Neuronal stem cell (in vitro differentiated cells): ENCODE measurements around the gene GINS1.

Experiments used
- DNase-seq: peaks from one replicate; pipeline ENCODE4 v3.0.0-alpha.2; 2013; ENCODE audit warnings: low spot score
- H2AFZ ChIP-seq: one replicate; pipeline ENCODE4 v1.6.1; 2013; ENCODE audit warnings: mild to moderate bottlenecking, low read length, inconsistent platforms
- H2AK5ac ChIP-seq: 2 replicates; pipeline ENCODE4 v1.6.1; 2013; ENCODE audit warnings: low read depth, mild to moderate bottlenecking, inconsistent platforms, low read length, moderate library complexity, mixed read lengths
- H2BK120ac ChIP-seq: 2 replicates; pipeline ENCODE4 v1.6.1; 2013; ENCODE audit warnings: low read depth, mild to moderate bottlenecking, inconsistent platforms, low read length, moderate library complexity, mixed read lengths
- H2BK12ac ChIP-seq: one replicate; pipeline ENCODE4 v1.6.1; 2013; ENCODE audit warnings: low read length, inconsistent platforms
- H2BK15ac ChIP-seq: 2 replicates; pipeline ENCODE4 v1.6.1; 2013; ENCODE audit warnings: mild to moderate bottlenecking, low read length, inconsistent platforms, mixed read lengths
- H2BK5ac ChIP-seq: one replicate; pipeline ENCODE4 v1.6.1; 2013; ENCODE audit warnings: inconsistent platforms, mild to moderate bottlenecking, low read length, moderate library complexity
- H3K14ac ChIP-seq: one replicate; pipeline ENCODE4 v1.6.1; 2013; ENCODE audit warnings: low read length, inconsistent platforms
- H3K18ac ChIP-seq: 2 replicates; pipeline ENCODE4 v1.6.1; 2013; ENCODE audit warnings: low read length, inconsistent platforms
- H3K23ac ChIP-seq: 2 replicates; pipeline ENCODE4 v1.6.1; 2013; ENCODE audit warnings: low read depth, mild to moderate bottlenecking, mixed read lengths, low read length, inconsistent platforms; ENCODE audit not compliant: poor library complexity
- H3K27ac ChIP-seq: replicated peaks from 3 replicates; pipeline ENCODE4 v1.5.1; 2013; ENCODE audit warnings: low read length, inconsistent platforms
- H3K27me3 ChIP-seq, 3 experiments: 2 replicates each; pipeline ENCODE4 v1.6.1; 2013; ENCODE audit warnings: low read length in 3 of 3, mild to moderate bottlenecking in 2 of 3, inconsistent platforms in 1 of 3, low read depth in 1 of 3, mixed read lengths in 1 of 3, moderate library complexity in 1 of 3; ENCODE audit not compliant: control insufficient read depth in 3 of 3, insufficient read depth in 3 of 3
- H3K36me3 ChIP-seq, 2 donors: replicated peaks in 1 of 2; 2 replicates each; pipeline ENCODE4 v1.6.1; 2013; ENCODE audit warnings: low read length in 2 of 2; ENCODE audit not compliant: control insufficient read depth in 2 of 2, insufficient read depth in 2 of 2
- H3K4ac ChIP-seq: 2 replicates; pipeline ENCODE4 v1.6.1; 2013; ENCODE audit warnings: inconsistent platforms, mild to moderate bottlenecking, low read length, moderate library complexity
- H3K4me1 ChIP-seq, 2 donors: 1 replicate in 1 of 2; 2 replicates in 1 of 2; pipeline ENCODE4 v1.6.1; 2013; ENCODE audit warnings: low read length in 2 of 2, low read depth in 1 of 2; ENCODE audit not compliant: control insufficient read depth in 2 of 2, insufficient read depth in 1 of 2
- H3K4me2 ChIP-seq: one replicate; pipeline ENCODE4 v1.6.1; 2013; ENCODE audit warnings: mild to moderate bottlenecking, low read length, inconsistent platforms; ENCODE audit not compliant: insufficient read depth, poor library complexity, severe bottlenecking
- H3K4me3 ChIP-seq, 2 donors: 2 replicates each; pipeline ENCODE4 v1.5.1; 2013; ENCODE audit warnings: low read length in 2 of 2, mild to moderate bottlenecking in 2 of 2, inconsistent platforms in 1 of 2, moderate library complexity in 1 of 2
- H3K79me1 ChIP-seq: one replicate; pipeline ENCODE4 v1.6.1; 2013; ENCODE audit warnings: low read depth, mild to moderate bottlenecking, inconsistent platforms, low read length, moderate library complexity
- H3K9ac ChIP-seq: one replicate; pipeline ENCODE4 v1.6.1; 2013; ENCODE audit warnings: mild to moderate bottlenecking, low read depth, low read length, inconsistent platforms; ENCODE audit not compliant: poor library complexity
- H3K9me3 ChIP-seq, 2 donors: replicated peaks in 1 of 2; 2 replicates each; pipeline versions ENCODE3 to v1.6.1; 2013; ENCODE audit warnings: low read length in 2 of 2, mild to moderate bottlenecking in 2 of 2, inconsistent platforms in 1 of 2, low read depth in 1 of 2, mixed read lengths in 1 of 2, moderate library complexity in 1 of 2; ENCODE audit not compliant: control insufficient read depth in 2 of 2, insufficient read depth in 1 of 2
- H4K8ac ChIP-seq: one replicate; pipeline ENCODE4 v1.6.1; 2013; ENCODE audit warnings: low read depth, mild to moderate bottlenecking, inconsistent platforms, low read length, moderate library complexity
- H4K91ac ChIP-seq: one replicate; pipeline ENCODE4 v1.6.1; 2013; ENCODE audit warnings: low read length, low read depth, mild to moderate bottlenecking, inconsistent platforms; ENCODE audit not compliant: poor library complexity
- WGBS, 2 donors: extraction: QIAGEN DNeasy Blood & Tissue Kit; methylation state at CpG; one replicate each; pipeline ENCODE4 v1.1.7; 2013; ENCODE audit warnings: missing lambda C conversion rate in 2 of 2, mixed read lengths in 1 of 2; ENCODE audit not compliant: insufficient read length in 2 of 2, insufficient replicate concordance in 1 of 2; ENCODE audit errors: extremely low coverage in 2 of 2; 5-methylcytosine and 5-hydroxymethylcytosine counted together

The GINS1 gene

DNA sequence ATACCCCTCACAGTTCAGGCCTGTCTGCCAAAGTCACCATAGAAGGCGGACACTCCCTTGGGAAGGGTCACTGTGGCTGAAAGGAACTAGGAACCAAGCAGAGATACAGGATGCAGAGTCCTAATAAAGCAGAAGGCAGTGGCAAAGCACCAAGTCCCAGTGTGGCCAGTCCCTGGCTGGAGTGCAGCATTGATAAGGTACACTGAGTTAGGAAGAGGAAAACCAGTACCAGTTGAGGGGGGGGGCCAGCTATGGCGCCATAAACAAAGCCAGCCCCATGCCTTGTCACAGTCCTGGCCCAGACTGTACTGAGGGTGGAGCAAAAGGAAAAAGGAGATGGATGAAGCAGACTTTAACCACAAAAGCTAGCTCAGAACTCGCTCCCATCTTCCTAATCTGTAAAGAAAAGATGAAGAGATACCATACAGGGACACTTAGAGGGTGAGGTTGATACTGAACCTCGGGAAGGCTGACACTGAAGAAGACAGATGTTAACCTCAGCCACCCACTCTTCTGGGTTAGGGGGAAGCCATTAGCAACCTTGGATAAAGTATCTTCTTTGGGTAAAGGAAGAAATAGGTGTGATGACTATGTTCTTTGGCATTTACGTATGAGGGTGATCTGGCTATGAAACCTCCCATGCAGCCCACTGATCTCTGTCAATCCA is 24.6 kb upstream of the GINS1 start:
- Histone ChIP-seq H2AFZ (no peak overlapping the region), H3K79me1 (peaks cover 9% of the 10 kb centered on the region), H3K4me2 (no peak overlapping the region), H2BK12ac (no peak overlapping the region), H3K27me3 (no peaks in the 10 kb centered on the region), H3K4me3 (no peak overlapping the region), H2AK5ac (no peak overlapping the region), H4K8ac (no peak overlapping the region), H3K4ac (no peak overlapping the region), H2BK5ac (no peak overlapping the region), H3K14ac (no peak overlapping the region), H2BK15ac (no peak overlapping the region), H2BK120ac (no peak overlapping the region), H3K23ac (no peak overlapping the region), H3K4me1 (no peaks in the 10 kb centered on the region), H3K18ac (no peak overlapping the region), H3K36me3 (peaks cover 9 to 35% of the 10 kb centered on the region in 2 donors), H4K91ac (no peak overlapping the region), H3K9ac (no peak overlapping the region), H3K27ac (no peak overlapping the region), H3K9me3 (peaks cover 0 to 6% of the 10 kb centered on the region in 2 donors)
- no peak for DNase-seq
- WGBS, 2 donors, result no CpG with 5 or more reads among the region's 5 CpGs

DNA sequence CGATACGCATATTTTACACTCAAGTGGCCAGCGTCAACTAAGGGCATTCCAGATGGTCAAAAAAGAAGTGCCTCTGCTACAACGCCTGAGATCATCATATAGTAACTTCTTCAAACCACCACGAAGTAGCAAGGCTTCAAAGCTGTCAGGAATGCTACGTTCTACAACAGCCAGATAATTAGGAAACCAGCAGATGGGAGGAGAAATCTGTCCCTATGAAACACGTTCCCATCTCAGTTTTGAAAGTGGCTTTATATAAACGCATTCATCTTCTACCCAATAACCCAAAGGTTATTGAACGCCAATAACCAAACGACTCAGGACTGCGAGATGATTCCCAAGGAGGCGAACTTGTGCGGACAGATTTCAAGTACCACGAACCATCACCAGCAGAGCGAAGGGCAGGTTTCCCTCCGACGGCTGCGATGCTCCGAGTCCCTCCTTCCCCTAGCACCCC is 18.0 kb upstream of the GINS1 start:
- Histone ChIP-seq H4K8ac (no peak overlapping the region), H3K36me3 (peaks cover 5 to 25% of the 10 kb centered on the region in 2 donors), H3K4me1 (peaks cover 0 to 3% of the 10 kb centered on the region in 2 donors), H3K4me3 (peak overlapping the region; percentile 86 to 100), H3K9ac (peak overlapping the region; percentile 97), H3K4me2 (peak overlapping the region; percentile 91), H2BK5ac (no peak overlapping the region), H3K9me3 (peaks cover 0 to 5% of the 10 kb centered on the region in 2 donors), H3K27me3 (no peaks in the 10 kb centered on the region), H3K79me1 (peaks cover 5% of the 10 kb centered on the region), H2BK15ac (peak overlapping the region; percentile 13), H2BK120ac (peak overlapping the region; percentile 22), H3K4ac (no peak overlapping the region), H2AFZ (peak overlapping the region; percentile 96), H2BK12ac (no peak overlapping the region), H4K91ac (no peak overlapping the region), H3K23ac (peak overlapping the region; percentile 95), H3K14ac (no peak overlapping the region), H2AK5ac (peak overlapping the region; percentile 88), H3K18ac (peak overlapping the region; percentile 97), H3K27ac (no peak overlapping the region)
- WGBS, 2 donors, result no CpG with 5 or more reads among the region's 19 CpGs
- no peak for DNase-seq

DNA sequence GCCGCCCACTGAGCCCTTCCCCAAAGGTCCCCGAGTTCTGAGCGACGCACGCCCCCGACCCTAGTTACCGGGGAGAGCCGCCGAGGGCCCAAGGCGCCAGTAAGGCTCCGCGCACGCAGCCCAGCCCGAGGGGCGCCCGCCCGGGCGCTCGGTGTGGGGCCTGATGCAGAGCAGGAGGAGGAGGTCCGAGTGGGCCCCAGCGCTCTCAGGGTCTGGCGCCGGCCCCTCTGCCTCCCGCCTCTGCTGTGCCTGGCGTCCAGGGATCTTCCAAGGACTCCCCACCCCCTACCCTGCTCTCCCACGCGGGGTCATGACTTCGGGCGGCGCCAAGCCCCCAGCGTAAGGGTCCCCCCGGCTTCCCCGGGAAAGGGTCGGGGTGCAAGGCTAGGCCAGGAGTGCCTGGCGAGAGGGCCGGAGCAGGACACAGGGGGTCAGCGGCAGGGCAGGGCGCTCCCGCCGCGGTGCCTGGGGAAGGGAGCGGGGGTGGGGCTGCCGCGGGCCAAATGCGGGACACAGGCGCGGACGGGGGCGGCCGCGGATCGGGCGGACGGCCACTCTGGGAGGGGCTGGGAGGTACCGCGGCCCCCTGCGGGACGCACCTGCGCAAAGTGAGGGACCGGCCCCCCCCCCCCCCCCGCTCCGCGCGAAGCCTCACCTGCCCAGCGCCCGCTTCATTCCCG is 17.5 kb upstream of the GINS1 start:
- H2AFZ ChIP-seq, result peak overlapping the region; percentile 96
- peaks cover 0 to 5% of the 10 kb centered on the region in 2 donors for H3K9me3 ChIP-seq
- no peak overlapping the region for H4K8ac ChIP-seq
- H3K27ac ChIP-seq, result peak overlapping the region; percentile 94
- peak overlapping the region; percentile 84 for H3K4ac ChIP-seq
- peak overlapping the region; percentile 97 for H3K18ac ChIP-seq
- H2BK12ac ChIP-seq, result peak overlapping the region; percentile 58
- peak overlapping the region; percentile 91 for H3K4me2 ChIP-seq
- H3K4me1 ChIP-seq, result peaks cover 0 to 3% of the 10 kb centered on the region in 2 donors
- peak overlapping the region; percentile 88 for H2AK5ac ChIP-seq
- no CpG with 5 or more reads among the region's 67 CpGs for WGBS, 2 donors
- H2BK15ac ChIP-seq, result peak overlapping the region; percentile 92
- H3K23ac ChIP-seq, result peak overlapping the region; percentile 95
- H3K4me3 ChIP-seq, result peak overlapping the region; percentile 86 to 100
- no peaks in the 10 kb centered on the region for H3K27me3 ChIP-seq
- peak; percentile 56 for DNase-seq
- no peak overlapping the region for H4K91ac ChIP-seq
- peak overlapping the region; percentile 22 for H2BK120ac ChIP-seq
- peak overlapping the region; percentile 97 for H3K9ac ChIP-seq
- H3K36me3 ChIP-seq, result peaks cover 3 to 19% of the 10 kb centered on the region in 2 donors
- peak overlapping the region; percentile 89 for H3K14ac ChIP-seq
- peaks cover 5% of the 10 kb centered on the region for H3K79me1 ChIP-seq
- H2BK5ac ChIP-seq, result no peak overlapping the region
